Lung (tissue), 12 donors: ENCODE data around the gene ILKAP. TPM values are rescaled to one million over a fixed set of nuclear protein-coding genes. Genes with fewer than 3 reads are reported as not detected.

Experiments
- ATAC-seq: fragments of 200-7000 bp; cut with Tn5 transposase; one replicate; pipeline ENCODE4 v1.9.1; 2020; ENCODE audit warnings: moderate number of reproducible peaks; ENCODE audit not compliant: insufficient read depth, low FRiP score
- DNase-seq, 3 donors: peaks; one replicate each; pipeline ENCODE4 v3.0.0-alpha.2; 2013 to 2017
- H3K27ac ChIP-seq, 2 donors: one replicate each; pipeline ENCODE4 v1.5.1; 2013; ENCODE audit warnings: mild to moderate bottlenecking in 2 of 2, moderate library complexity in 2 of 2, control low read depth in 1 of 2, inconsistent platforms in 1 of 2, low read depth in 1 of 2, low read length in 1 of 2
- H3K27me3 ChIP-seq, 3 donors: one replicate each; pipeline ENCODE4 v1.5.1; 2013; ENCODE audit warnings: low read length in 2 of 3; ENCODE audit not compliant: control insufficient read depth in 3 of 3, insufficient read depth in 3 of 3
- H3K36me3 ChIP-seq, 4 donors: one replicate each; pipeline ENCODE4 v1.5.1; 2013; ENCODE audit warnings: low read length in 4 of 4, mild to moderate bottlenecking in 1 of 4, moderate library complexity in 1 of 4; ENCODE audit not compliant: control insufficient read depth in 4 of 4, insufficient read depth in 4 of 4
- H3K4me1 ChIP-seq, 5 donors: one replicate each; pipeline ENCODE4 v1.5.1; 2013; ENCODE audit warnings: low read length in 5 of 5, mild to moderate bottlenecking in 2 of 5, moderate library complexity in 1 of 5; ENCODE audit not compliant: control insufficient read depth in 5 of 5, insufficient read depth in 5 of 5
- H3K4me3 ChIP-seq: one replicate; pipeline ENCODE4 v1.5.1; 2013; ENCODE audit warnings: mild to moderate bottlenecking, control low read depth, moderate library complexity
- H3K9ac ChIP-seq, 2 donors: one replicate each; pipeline ENCODE4 v1.5.1; 2013; ENCODE audit warnings: low read length in 2 of 2, control low read depth in 1 of 2; ENCODE audit not compliant: insufficient read depth in 1 of 2
- H3K9me3 ChIP-seq, 4 donors: one replicate each; pipeline ENCODE4 v1.5.1; 2013; ENCODE audit warnings: low read length in 3 of 4, mild to moderate bottlenecking in 1 of 4, moderate library complexity in 1 of 4; ENCODE audit not compliant: control insufficient read depth in 4 of 4, insufficient read depth in 3 of 4
- WGBS, 2 donors: extraction: QIAGEN DNeasy Blood & Tissue Kit; methylation state at CpG; one replicate each; pipeline ENCODE4 v1.1.7; 2013; 5-methylcytosine and 5-hydroxymethylcytosine counted together
- polyA plus RNA-seq, 2 donors: library from polyadenylated mRNA; stranded (reverse); fragments of 200-250 nt; gene quantifications; one replicate each; pipeline ENCODE4 v1.2.1, GENCODE V29; 2013
- total RNA-seq, 2 donors: library from RNA; depleted of rRNA in 1 of 2; stranded (reverse); fragments of >200 nt in 1 of 2; gene quantifications; one replicate each; pipeline ENCODE4 v1.2.1, GENCODE V29; 2014 to 2021
- TF ChIP-seq, protein P1 (sequence below): IDR thresholded peaks from 2 replicates; pipeline ENCODE4 v1.5.1; 2012; ENCODE audit warnings: mild to moderate bottlenecking; ENCODE audit errors: control extremely low read depth, extremely low read depth
- donor health status: control.
- donor health status: control.
- donor health status: Bipolar disorder and iron deficiency.
- donor health status: healthy.
- donor health status: DM: yes; HTN: yes; CAD: no.

The ILKAP gene
- total and polyA plus RNA-seq, 4 donors: 35.0 to 52.0 (median 42.1) TPM

- Histone ChIP-seq H3K9me3 (peaks cover 0 to 3% (median 0%) of the 10 kb centered on the region in 4 donors), H3K36me3 (no peaks in the 10 kb centered on the region), H3K27ac (no peak overlapping the region), H3K4me3 (no peak overlapping the region), H3K4me1 (peaks cover 0 to 16% (median 4%) of the 10 kb centered on the region in 5 donors), H3K27me3 (no peaks in the 10 kb centered on the region), H3K9ac (no peak overlapping the region)
- DNase-seq (no peak), ATAC-seq (no peak)
- TF ChIP-seq, protein P1, sequence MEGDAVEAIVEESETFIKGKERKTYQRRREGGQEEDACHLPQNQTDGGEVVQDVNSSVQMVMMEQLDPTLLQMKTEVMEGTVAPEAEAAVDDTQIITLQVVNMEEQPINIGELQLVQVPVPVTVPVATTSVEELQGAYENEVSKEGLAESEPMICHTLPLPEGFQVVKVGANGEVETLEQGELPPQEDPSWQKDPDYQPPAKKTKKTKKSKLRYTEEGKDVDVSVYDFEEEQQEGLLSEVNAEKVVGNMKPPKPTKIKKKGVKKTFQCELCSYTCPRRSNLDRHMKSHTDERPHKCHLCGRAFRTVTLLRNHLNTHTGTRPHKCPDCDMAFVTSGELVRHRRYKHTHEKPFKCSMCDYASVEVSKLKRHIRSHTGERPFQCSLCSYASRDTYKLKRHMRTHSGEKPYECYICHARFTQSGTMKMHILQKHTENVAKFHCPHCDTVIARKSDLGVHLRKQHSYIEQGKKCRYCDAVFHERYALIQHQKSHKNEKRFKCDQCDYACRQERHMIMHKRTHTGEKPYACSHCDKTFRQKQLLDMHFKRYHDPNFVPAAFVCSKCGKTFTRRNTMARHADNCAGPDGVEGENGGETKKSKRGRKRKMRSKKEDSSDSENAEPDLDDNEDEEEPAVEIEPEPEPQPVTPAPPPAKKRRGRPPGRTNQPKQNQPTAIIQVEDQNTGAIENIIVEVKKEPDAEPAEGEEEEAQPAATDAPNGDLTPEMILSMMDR: no peak
- WGBS, 2 donors: 75 to 79% methylated on average over 30 of the region's 30 CpGs
These were observed 74.9 kb downstream of the ILKAP start for GRCh38 chr2:238128534-238129001.

- ATAC-seq (no peak), DNase-seq (peak in 1 of 3 donors; percentile 26)
- no peaks in the 10 kb centered on the region for H3K36me3 ChIP-seq
- H3K27me3 ChIP-seq: no peaks in the 10 kb centered on the region
- WGBS, 2 donors: 87 to 94% methylated on average over 22 of the region's 22 CpGs
- peaks cover 0 to 16% (median 4%) of the 10 kb centered on the region in 5 donors for H3K4me1 ChIP-seq
- no peak overlapping the region for H3K4me3 ChIP-seq
- TF ChIP-seq, protein P1: no peak
- H3K9me3 ChIP-seq: peaks cover 0 to 3% (median 0%) of the 10 kb centered on the region in 4 donors
- no peak overlapping the region for H3K9ac ChIP-seq
- H3K27ac ChIP-seq: no peak overlapping the region
These were observed 75.4 kb downstream of the ILKAP start for GRCh38 chr2:238128061-238128440.

DNA sequence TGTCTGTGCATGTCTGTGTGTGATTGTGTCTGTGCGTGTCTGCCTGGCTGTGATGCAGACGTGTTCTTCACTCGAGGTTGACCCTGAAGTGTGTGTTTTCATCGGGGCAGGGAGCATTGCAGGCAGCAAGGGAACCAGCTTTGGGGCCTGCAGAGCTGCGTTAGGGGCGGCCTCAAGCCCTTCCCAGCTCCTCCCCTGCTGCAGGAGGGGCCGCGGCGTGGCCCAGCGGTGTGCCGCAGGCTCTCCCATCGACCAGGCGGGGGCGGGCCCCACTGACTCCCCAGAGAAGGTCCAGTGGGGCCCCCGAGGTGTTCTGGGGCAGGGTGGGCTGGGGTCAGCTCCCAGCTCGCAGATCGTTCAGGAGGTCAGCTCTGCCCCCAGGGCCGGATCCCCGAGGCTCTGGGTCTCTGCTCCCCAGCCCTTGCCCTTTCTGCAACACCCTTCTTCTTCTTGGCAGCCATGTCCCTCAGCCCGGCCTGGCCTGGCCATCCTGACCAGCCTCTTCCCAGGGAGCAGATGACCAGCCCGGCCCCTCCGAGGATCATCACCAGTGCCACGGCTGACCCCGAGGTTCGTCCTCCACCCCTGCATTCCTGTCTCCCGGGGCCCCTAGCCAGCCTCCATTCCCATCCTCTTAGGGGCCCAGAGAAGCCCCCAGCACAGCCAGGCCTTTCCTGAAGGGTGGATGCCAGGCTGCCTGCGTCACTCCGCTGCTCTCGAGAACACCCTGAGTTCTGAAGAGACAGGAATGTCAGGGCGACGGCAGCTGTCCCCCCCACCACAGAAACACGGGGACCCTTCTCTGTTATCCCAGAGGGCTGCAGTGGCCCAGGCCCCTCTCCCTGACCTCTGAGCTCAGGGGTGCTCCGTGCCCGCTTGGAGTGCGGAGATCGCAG, 76.1 kb downstream of the ILKAP start:
- H3K4me1 ChIP-seq: peaks cover 0 to 16% (median 4%) of the 10 kb centered on the region in 5 donors
- TF ChIP-seq, protein P1: no peak
- WGBS, 2 donors: 51 to 56% methylated on average over 35 to 36 of the region's 36 CpGs
- no peak overlapping the region for H3K27ac ChIP-seq
- no peak overlapping the region for H3K4me3 ChIP-seq
- H3K9me3 ChIP-seq: peaks cover 0 to 3% (median 0%) of the 10 kb centered on the region in 4 donors
- no peaks in the 10 kb centered on the region for H3K36me3 ChIP-seq
- DNase-seq (peak; percentile 82 to 92 (median 84)), ATAC-seq (peak; percentile 64)
- H3K9ac ChIP-seq: peak overlapping the region in 1 of 2 donors; percentile 74
- no peaks in the 10 kb centered on the region for H3K27me3 ChIP-seq
